Mesenchymal stem cell (in vitro differentiated cells and primary cell): ENCODE data around the gene VCP.
A peak's percentile ranks its signal among the peaks of the same experiment; 100 is the strongest.

ENCODE experiments used
- DNase-seq: peaks from one replicate; pipeline ENCODE4 v3.0.0-alpha.2; 2013
- H2AFZ ChIP-seq: one replicate; pipeline ENCODE4 v1.6.1; 2013; ENCODE audit warnings: low read depth, mild to moderate bottlenecking, control low read depth, inconsistent platforms, low read length, moderate library complexity
- H2AK5ac ChIP-seq: 2 replicates; pipeline ENCODE4 v1.6.1; 2013; ENCODE audit warnings: low read length, moderate library complexity, mild to moderate bottlenecking, inconsistent platforms; ENCODE audit not compliant: severe bottlenecking
- H2BK120ac ChIP-seq: one replicate; pipeline ENCODE4 v1.6.1; 2013; ENCODE audit warnings: low read depth, mild to moderate bottlenecking, inconsistent platforms, low read length, moderate library complexity
- H2BK12ac ChIP-seq, 2 experiments: one replicate each; pipeline ENCODE4 v1.6.1; 2013; ENCODE audit warnings: inconsistent platforms in 2 of 2, low read length in 2 of 2, mild to moderate bottlenecking in 2 of 2, moderate library complexity in 2 of 2, control low read depth in 1 of 2
- H2BK15ac ChIP-seq: one replicate; pipeline ENCODE4 v1.6.1; 2013; ENCODE audit warnings: mild to moderate bottlenecking, low read depth, inconsistent platforms; ENCODE audit not compliant: poor library complexity, severe bottlenecking
- H2BK5ac ChIP-seq: 2 replicates; pipeline ENCODE4 v1.6.1; 2013; ENCODE audit warnings: low read depth, mild to moderate bottlenecking, low read length, control low read depth, inconsistent platforms; ENCODE audit not compliant: poor library complexity, severe bottlenecking
- H3K14ac ChIP-seq, 2 experiments: one replicate each; pipeline ENCODE4 v1.6.1; 2013; ENCODE audit warnings: inconsistent platforms in 2 of 2, low read length in 2 of 2, control low read depth in 1 of 2, mild to moderate bottlenecking in 1 of 2, moderate library complexity in 1 of 2
- H3K18ac ChIP-seq, 2 experiments: one replicate each; pipeline ENCODE4 v1.6.1; 2013; ENCODE audit warnings: inconsistent platforms in 2 of 2, low read length in 2 of 2, control low read depth in 1 of 2, low read depth in 1 of 2, mild to moderate bottlenecking in 1 of 2
- H3K23ac ChIP-seq, 2 experiments: one replicate each; pipeline ENCODE4 v1.6.1; 2013; ENCODE audit warnings: inconsistent platforms in 2 of 2, low read length in 2 of 2, mild to moderate bottlenecking in 2 of 2, moderate library complexity in 2 of 2, control low read depth in 1 of 2
- H3K27ac ChIP-seq: 2 replicates; pipeline ENCODE4 v1.5.1; 2013; ENCODE audit warnings: mild to moderate bottlenecking, moderate library complexity, low read length, control low read depth, inconsistent platforms; ENCODE audit not compliant: poor library complexity, severe bottlenecking
- H3K27me3 ChIP-seq, 2 experiments: 2 replicates each; pipeline versions ENCODE4 v1.6.1 to v1.7.0; 2013; ENCODE audit warnings: low read length in 2 of 2, mild to moderate bottlenecking in 2 of 2, moderate library complexity in 2 of 2, control low read depth in 1 of 2, inconsistent platforms in 1 of 2; ENCODE audit not compliant: control insufficient read depth in 1 of 2, insufficient read depth in 1 of 2
- H3K36me3 ChIP-seq, 2 experiments: 2 replicates each; pipeline versions ENCODE4 v1.6.1 to v1.7.0; 2013; ENCODE audit warnings: low read length in 2 of 2, control low read depth in 1 of 2, inconsistent platforms in 1 of 2, low read depth in 1 of 2, mild to moderate bottlenecking in 1 of 2; ENCODE audit not compliant: insufficient read depth in 2 of 2, control insufficient read depth in 1 of 2
- H3K4ac ChIP-seq, 2 experiments: one replicate each; pipeline ENCODE4 v1.6.1; 2013; ENCODE audit warnings: inconsistent platforms in 2 of 2, low read length in 2 of 2, mild to moderate bottlenecking in 2 of 2, moderate library complexity in 2 of 2, control low read depth in 1 of 2, low read depth in 1 of 2
- H3K4me1 ChIP-seq: 2 replicates; pipeline ENCODE4 v1.6.1; 2013; ENCODE audit warnings: low read depth, low read length, control low read depth; ENCODE audit not compliant: control insufficient read depth, insufficient read depth
- H3K4me2 ChIP-seq: 2 replicates; pipeline ENCODE4 v1.6.1; 2013; ENCODE audit warnings: low read length, mild to moderate bottlenecking, inconsistent platforms; ENCODE audit not compliant: poor library complexity, severe bottlenecking
- H3K4me3 ChIP-seq, 2 experiments: 2 replicates each; pipeline versions ENCODE4 v1.5.1 to v1.7.0; 2013; ENCODE audit warnings: low read length in 2 of 2, mild to moderate bottlenecking in 2 of 2, control low read depth in 1 of 2, low read depth in 1 of 2; ENCODE audit not compliant: insufficient read depth in 1 of 2
- H3K79me1 ChIP-seq: replicated peaks from 2 replicates; pipeline ENCODE4 v1.6.1; 2013; ENCODE audit warnings: mild to moderate bottlenecking, control low read depth, low read length, inconsistent platforms; ENCODE audit not compliant: poor library complexity, severe bottlenecking
- H3K9ac ChIP-seq: 2 replicates; pipeline ENCODE4 v1.7.0; 2013; ENCODE audit warnings: mild to moderate bottlenecking, low read length, moderate library complexity
- H3K9me3 ChIP-seq: 2 replicates; pipeline ENCODE4 v1.7.0; 2013; ENCODE audit warnings: mild to moderate bottlenecking, low read length; ENCODE audit not compliant: control insufficient read depth
- H4K8ac ChIP-seq: one replicate; pipeline ENCODE4 v1.6.1; 2013; ENCODE audit warnings: inconsistent platforms, mild to moderate bottlenecking, low read length, moderate library complexity
- H4K91ac ChIP-seq: one replicate; pipeline ENCODE4 v1.6.1; 2013; ENCODE audit warnings: mild to moderate bottlenecking, low read length, inconsistent platforms
- WGBS: methylation state at CpG from one replicate; pipeline ENCODE4 v1.1.7; 2013; ENCODE audit warnings: mixed read lengths; 5-methylcytosine and 5-hydroxymethylcytosine counted together

VCP gene

DNA sequence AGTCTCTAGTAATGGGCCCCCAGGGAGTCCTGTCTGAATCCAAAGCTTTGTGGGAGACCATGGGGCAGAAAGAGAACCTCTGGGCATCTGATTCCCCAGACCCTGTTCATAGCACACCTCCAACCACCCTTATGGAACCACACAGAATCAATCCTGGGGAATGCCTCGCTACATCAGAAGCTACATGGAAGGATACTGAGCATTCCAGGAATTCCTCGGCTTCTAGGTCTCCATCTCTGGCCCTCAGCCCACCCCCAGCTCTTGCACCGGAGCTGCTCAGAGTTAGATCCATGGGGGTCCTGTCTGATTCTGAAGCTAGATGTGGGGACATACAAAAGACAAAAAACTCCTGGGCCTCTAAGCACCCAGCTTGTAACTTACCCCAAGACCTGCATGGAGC, 28.4 kb downstream of the VCP start:
- no peak overlapping the region for H3K14ac ChIP-seq
- no peak overlapping the region for H2BK120ac ChIP-seq
- peak overlapping the region; percentile 33 for H3K27ac ChIP-seq
- no peak overlapping the region for H3K4me3 ChIP-seq
- H2BK12ac ChIP-seq, result no peak overlapping the region
- H3K9me3 ChIP-seq, result no peaks in the 10 kb centered on the region
- H2AFZ ChIP-seq, result no peak overlapping the region
- WGBS, result 90% methylated on average over 2 of the region's 3 CpGs
- no peak overlapping the region for H2BK5ac ChIP-seq
- no peak overlapping the region for H2AK5ac ChIP-seq
- no peak overlapping the region for H3K9ac ChIP-seq
- no peak overlapping the region for H3K4ac ChIP-seq
- no peak overlapping the region for H4K8ac ChIP-seq
- peaks cover 10% of the 10 kb centered on the region for H3K4me1 ChIP-seq
- H4K91ac ChIP-seq, result no peak overlapping the region
- no peaks in the 10 kb centered on the region for H3K27me3 ChIP-seq
- H2BK15ac ChIP-seq, result no peak overlapping the region
- H3K79me1 ChIP-seq, result peaks cover 4% of the 10 kb centered on the region
- H3K23ac ChIP-seq, result no peak overlapping the region
- no peak for DNase-seq
- H3K4me2 ChIP-seq, result no peak overlapping the region
- no peak overlapping the region for H3K18ac ChIP-seq
- peaks cover 27 to 64% of the 10 kb centered on the region in 2 experiments for H3K36me3 ChIP-seq

DNA sequence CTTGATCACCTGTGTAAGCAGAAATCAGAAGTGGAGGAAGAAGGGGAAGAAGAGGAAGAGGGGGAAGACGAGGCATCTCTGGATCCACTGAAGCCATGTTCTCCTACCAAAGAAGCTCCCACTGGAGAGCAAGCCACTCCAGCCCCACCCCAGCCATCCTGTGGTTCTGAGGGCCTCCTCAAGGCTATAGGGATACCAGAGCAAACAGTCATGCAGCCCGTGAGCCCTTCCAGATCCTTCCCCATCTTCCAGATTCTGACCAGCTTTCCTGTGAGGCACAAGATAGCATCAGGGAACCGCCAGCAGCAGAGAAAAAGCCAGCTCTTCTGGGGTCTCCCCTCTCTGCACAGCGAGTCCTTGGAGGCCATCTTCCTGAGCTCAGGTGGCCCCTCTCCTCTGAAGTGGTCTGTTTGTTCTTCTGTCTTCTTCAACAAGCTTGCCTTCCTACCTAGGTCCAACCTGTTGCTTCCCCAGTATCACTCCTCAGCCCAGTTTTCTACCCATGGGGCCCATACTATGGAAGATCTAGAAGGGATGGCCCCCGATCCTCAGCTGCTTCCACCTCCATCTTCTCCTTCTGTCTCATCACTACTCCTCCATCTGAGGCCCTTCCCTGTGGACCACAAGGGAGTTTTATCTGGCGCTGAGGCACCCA, 29.4 kb downstream of the VCP start:
- WGBS, result 95% methylated on average over 6 of the region's 6 CpGs
- Histone ChIP-seq H2BK12ac (no peak overlapping the region), H2BK15ac (no peak overlapping the region), H2BK5ac (no peak overlapping the region), H3K4me2 (no peak overlapping the region), H2AFZ (no peak overlapping the region), H2AK5ac (no peak overlapping the region), H3K9ac (no peak overlapping the region), H4K91ac (no peak overlapping the region), H3K23ac (no peak overlapping the region), H3K18ac (no peak overlapping the region), H3K4me1 (peaks cover 10% of the 10 kb centered on the region), H2BK120ac (no peak overlapping the region), H3K9me3 (no peaks in the 10 kb centered on the region), H4K8ac (no peak overlapping the region), H3K4me3 (no peak overlapping the region), H3K27ac (no peak overlapping the region), H3K4ac (no peak overlapping the region), H3K14ac (no peak overlapping the region), H3K79me1 (peaks cover 4% of the 10 kb centered on the region), H3K36me3 (peaks cover 24 to 55% of the 10 kb centered on the region in 2 experiments), H3K27me3 (no peaks in the 10 kb centered on the region)
- DNase-seq, result no peak

DNA sequence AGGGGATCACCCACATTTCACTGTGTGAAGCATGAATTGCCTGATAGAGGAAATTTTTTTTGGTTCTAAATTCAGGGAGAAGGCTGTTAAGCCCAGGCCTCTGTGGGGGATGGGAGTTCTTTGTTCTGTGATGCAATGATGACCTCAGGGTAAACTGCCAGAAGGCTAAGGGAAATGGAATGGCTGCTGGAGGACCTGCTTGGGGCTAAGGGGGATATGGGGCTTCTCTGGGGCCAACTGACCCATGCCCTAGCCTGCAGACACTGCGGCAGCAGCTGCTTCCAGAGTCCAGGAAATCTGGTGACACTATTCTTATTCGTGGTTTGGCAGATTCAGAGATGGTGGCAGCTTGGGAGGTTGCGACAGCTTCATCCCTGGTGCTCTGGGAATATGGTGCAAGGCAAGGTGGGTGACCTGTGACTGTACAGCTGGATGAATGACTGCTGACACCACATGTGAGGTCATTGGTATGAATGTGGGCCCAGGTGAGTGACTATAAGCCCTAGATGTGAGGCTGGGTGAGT, 30.3 kb downstream of the VCP start:
- WGBS, result 91% methylated on average over 3 of the region's 3 CpGs
- H3K4me3 ChIP-seq, result no peak overlapping the region

DNA sequence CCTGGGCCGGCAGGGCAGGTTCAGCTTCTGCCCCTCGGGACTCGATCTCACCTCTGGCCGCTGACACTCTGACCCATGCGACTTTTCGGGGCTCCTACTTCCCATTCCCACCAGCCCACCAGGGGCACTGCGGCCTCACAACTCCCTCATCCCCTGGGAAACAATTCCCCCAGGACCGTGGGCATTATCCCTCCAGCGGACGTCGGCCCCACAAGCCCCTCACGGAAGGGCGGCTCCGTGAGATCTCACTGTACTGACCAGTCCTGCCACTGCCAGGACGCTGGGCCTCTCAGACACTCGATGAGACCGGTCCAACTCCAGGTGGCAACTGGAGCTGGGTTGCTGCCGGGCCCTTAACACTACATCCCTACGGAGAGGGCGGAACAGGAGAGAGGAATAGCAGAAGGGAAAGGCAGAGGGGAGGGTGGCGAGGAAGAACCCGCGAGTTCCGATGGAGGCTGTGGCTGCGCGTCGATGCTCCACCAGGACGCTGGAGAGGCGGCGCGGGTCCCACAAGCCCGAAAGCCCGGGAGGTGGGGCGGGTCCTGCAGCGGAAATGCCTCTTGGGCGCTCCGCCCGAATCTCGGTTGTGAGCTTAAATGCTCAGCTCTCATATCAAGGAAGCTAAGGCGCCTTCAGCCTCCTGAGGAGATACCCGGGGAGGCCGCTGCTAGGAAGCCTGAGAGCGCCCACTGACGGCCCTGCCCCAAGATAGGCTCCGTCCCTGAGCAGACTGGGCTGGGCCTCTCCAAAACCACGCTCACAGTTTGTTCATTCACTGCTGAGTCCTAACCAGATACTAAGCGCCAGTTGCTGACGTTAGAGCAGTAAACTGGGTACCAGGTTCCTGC, 36.3 kb downstream of the VCP start:
- no peak overlapping the region for H3K18ac ChIP-seq
- H3K4ac ChIP-seq, result no peak overlapping the region
- no peaks in the 10 kb centered on the region for H3K79me1 ChIP-seq
- no peaks in the 10 kb centered on the region for H3K4me1 ChIP-seq
- peak overlapping the region; percentile 12 to 70 for H3K4me3 ChIP-seq
- H3K4me2 ChIP-seq, result no peak overlapping the region
- H3K27me3 ChIP-seq, result no peaks in the 10 kb centered on the region
- peak overlapping the region; percentile 78 for H3K9ac ChIP-seq
- H2BK12ac ChIP-seq, result no peak overlapping the region
- H3K27ac ChIP-seq, result no peak overlapping the region
- no peak overlapping the region for H2BK5ac ChIP-seq
- H4K8ac ChIP-seq, result no peak overlapping the region
- 96% methylated on average over 47 of the region's 48 CpGs for WGBS
- DNase-seq, result no peak
- peaks cover 18 to 34% of the 10 kb centered on the region in 2 experiments for H3K36me3 ChIP-seq
- H3K14ac ChIP-seq, result no peak overlapping the region
- no peak overlapping the region for H4K91ac ChIP-seq
- no peaks in the 10 kb centered on the region for H3K9me3 ChIP-seq
- no peak overlapping the region for H2AFZ ChIP-seq
- H2BK120ac ChIP-seq, result no peak overlapping the region
- no peak overlapping the region for H2BK15ac ChIP-seq
- H3K23ac ChIP-seq, result no peak overlapping the region
- no peak overlapping the region for H2AK5ac ChIP-seq

More for the DNA sequence above, 30.3 kb downstream of the VCP start:
- H3K4me2 ChIP-seq, result no peak overlapping the region
- H4K91ac ChIP-seq, result no peak overlapping the region
- no peak overlapping the region for H2BK5ac ChIP-seq
- no peak overlapping the region for H4K8ac ChIP-seq
- H3K18ac ChIP-seq, result peak overlapping the region in 1 of 2 experiments; percentile 42
- no peak overlapping the region for H3K4ac ChIP-seq
- no peak overlapping the region for H2BK15ac ChIP-seq
- peaks cover 22 to 52% of the 10 kb centered on the region in 2 experiments for H3K36me3 ChIP-seq
- no peaks in the 10 kb centered on the region for H3K9me3 ChIP-seq
- peak; percentile 66 for DNase-seq
- no peak overlapping the region for H3K23ac ChIP-seq
- H3K14ac ChIP-seq, result no peak overlapping the region
- H3K27ac ChIP-seq, result no peak overlapping the region
- peaks cover 4% of the 10 kb centered on the region for H3K79me1 ChIP-seq
- peak overlapping the region; percentile 33 for H3K9ac ChIP-seq
- peaks cover 10% of the 10 kb centered on the region for H3K4me1 ChIP-seq
- H3K27me3 ChIP-seq, result no peaks in the 10 kb centered on the region
- no peak overlapping the region for H2BK120ac ChIP-seq
- no peak overlapping the region for H2AK5ac ChIP-seq
- H2AFZ ChIP-seq, result no peak overlapping the region
- no peak overlapping the region for H2BK12ac ChIP-seq
